GM12891 (cell line): ENCODE measurements around the gene CFAP52.

ENCODE experiments used
- PAX5 ChIP-seq: IDR thresholded peaks from 2 replicates; pipeline ENCODE4 v1.6.1; 2011; ENCODE audit warnings: low read length, moderate library complexity, mild to moderate bottlenecking; ENCODE audit not compliant: insufficient read depth, severe bottlenecking
- POLR2A ChIP-seq: IDR thresholded peaks from 2 replicates; pipeline ENCODE4 v1.6.1; 2011; ENCODE audit warnings: low read depth, low read length, control low read depth
- POLR2AphosphoS5 ChIP-seq: IDR thresholded peaks from 2 replicates; pipeline ENCODE4 v1.6.1; 2011; ENCODE audit warnings: low read depth, low read length, control low read depth
- TAF1 ChIP-seq: IDR thresholded peaks from 2 replicates; pipeline ENCODE4 v1.6.1; 2011; ENCODE audit warnings: low read depth, low read length, control low read depth

- TF ChIP-seq POLR2A (no peak), POLR2AphosphoS5 (no peak), TAF1 (no peak), PAX5 (no peak)
These were observed 56.3 kb downstream of the CFAP52 start for GRCh38 chr17:9632741-9633140.
